ENCODE results near the gene POU2F3. TPM values are rescaled to one million over a fixed set of nuclear protein-coding genes. Genes with fewer than 3 reads are reported as not detected.

POU2F3 gene
- total and polyA plus RNA-seq, 2 of the 8 experiments (the other 6 are each of a cell fraction or from before 2014, with no cell fraction given), result 1.0 to 2.1 TPM

DNA sequence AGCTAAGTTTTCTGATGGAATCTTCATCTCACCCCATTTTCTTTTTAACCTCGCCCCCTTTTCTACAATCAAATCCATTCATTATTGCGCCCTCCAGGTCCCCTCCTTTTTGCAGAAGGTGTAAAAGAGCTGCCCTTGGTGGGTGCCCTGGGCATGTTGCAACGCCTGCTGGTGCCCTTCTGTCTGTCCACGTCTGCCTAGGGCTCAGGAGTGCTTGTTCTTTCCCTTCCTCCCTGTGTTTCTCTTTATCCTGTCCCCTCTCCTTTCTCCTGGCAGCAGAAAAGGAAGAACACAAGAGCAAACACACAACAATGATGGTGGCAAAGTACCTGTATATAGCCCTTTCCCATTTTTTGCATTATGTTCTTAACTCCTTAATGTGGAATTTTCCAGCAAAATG is 79.0 kb downstream of the POU2F3 start:
- Histone ChIP-seq H3K79me2 (ENCODE audit: control insufficient read depth in 1 of 2, insufficient read depth in 2 of 2, low read length in 2 of 2) (no peaks in the 10 kb centered on the region), H3K4ac (replicated peaks; ENCODE audit: insufficient read length, low read depth, low read length) (no peak overlapping the region), H3K4me3 (ENCODE audit: extremely low read depth in 1 of 4, insufficient read depth in 2 of 4, low read depth in 3 of 4, low read length in 4 of 4) (no peak overlapping the region), H2BK12ac (ENCODE audit: low read depth, low read length) (no peak overlapping the region), H3K23me2 (ENCODE audit: low read depth, low read length) (no peaks in the 10 kb centered on the region), H2BK15ac (ENCODE audit: low read length) (no peak overlapping the region), H3K23ac (ENCODE audit: insufficient read length) (no peak overlapping the region), H2AFZ (ENCODE audit: low read length) (no peak overlapping the region), H2AK5ac (ENCODE audit: low read depth, low read length) (no peak overlapping the region), H3K27ac (ENCODE audit: low read depth, low read length) (no peak overlapping the region), H2BK20ac (ENCODE audit: low read length) (no peak overlapping the region), H2BK120ac (replicated peaks; ENCODE audit: low read depth, low read length) (no peak overlapping the region), H3K4me1 (replicated peaks in 1 of 4; ENCODE audit: control insufficient read depth in 3 of 4, insufficient read depth in 4 of 4, low read length in 3 of 4) (peaks cover 0 to 7% (median 6%) of the 10 kb centered on the region in 4 experiments), H3K9ac (replicated peaks in 1 of 4; ENCODE audit: extremely low read depth in 1 of 4, low read depth in 3 of 4, low read length in 3 of 4) (no peak overlapping the region), H3K79me1 (ENCODE audit: low read depth, low read length) (no peaks in the 10 kb centered on the region), H4K20me1 (replicated peaks in 1 of 2; ENCODE audit: control insufficient read depth in 1 of 2, insufficient read depth in 2 of 2, low read length in 2 of 2) (no peaks in the 10 kb centered on the region), H3K27me3 (replicated peaks in 1 of 4; ENCODE audit: control insufficient read depth in 3 of 4, extremely low read depth in 1 of 4, insufficient read depth in 3 of 4, low read length in 3 of 4) (no peaks in the 10 kb centered on the region), H2BK5ac (ENCODE audit: low read depth, low read length) (no peak overlapping the region), H3K56ac (replicated peaks; ENCODE audit: insufficient read length, low read depth, low read length) (no peak overlapping the region), H3K9me3 (ENCODE audit: insufficient read depth in 2 of 2, low read depth in 1 of 2, low read length in 1 of 2) (no peaks in the 10 kb centered on the region), H3K36me3 (ENCODE audit: control insufficient read depth in 2 of 4, insufficient read depth in 4 of 4, low read length in 3 of 4) (no peaks in the 10 kb centered on the region), H4K8ac (ENCODE audit: extremely low read depth, insufficient read depth, low read length) (no peak overlapping the region), H3K14ac (ENCODE audit: insufficient read length) (no peak overlapping the region), H4K5ac (ENCODE audit: insufficient read length, low read depth, low read length) (no peak overlapping the region), H4K91ac (replicated peaks; ENCODE audit: insufficient read length, low read length) (no peak overlapping the region), H3K4me2 (ENCODE audit: insufficient read depth in 1 of 2, low read depth in 2 of 2, low read length in 2 of 2) (no peak overlapping the region), H3K18ac (ENCODE audit: extremely low read depth, low read length) (no peak overlapping the region)
- no peak for FAIRE-seq
- DNase-seq (ENCODE audit: low read depth in 1 of 2, low spot score in 2 of 2), result no peak
- POLR2A ChIA-PET (ENCODE audit: partially characterized antibody), result no interaction called here
- 84 to 100% methylated on average over 2 to 4 of the region's 4 CpGs for WGBS, 2 experiments (ENCODE audit: extremely low coverage in 1 of 2, insufficient coverage in 1 of 2, insufficient read length in 1 of 2, insufficient replicate concordance in 2 of 2, low coverage in 1 of 2, low lambda C conversion rate in 2 of 2, missing lambda C conversion rate in 1 of 2)
- TF ChIP-seq JUND (IDR thresholded peaks at IDR 0.05; ENCODE audit: low read length) (no peak), MAFK (IDR thresholded peaks at IDR 0.05; ENCODE audit: low read depth, low read length) (no peak), NANOG (IDR thresholded peaks at IDR 0.05; ENCODE audit: insufficient read depth, low read depth, low read length, poor library complexity, severe bottlenecking) (no peak), CBX5 (IDR thresholded peaks at IDR 0.05; ENCODE audit: low read depth, low read length) (no peak), CBX8 (IDR thresholded peaks at IDR 0.05; ENCODE audit: borderline replicate concordance, low read depth, low read length) (no peak), SIX5 (IDR thresholded peaks at IDR 0.05; ENCODE audit: low read depth, low read length) (no peak), TCF12 (IDR thresholded peaks at IDR 0.05; ENCODE audit: low read depth, low read length) (no peak), CHD1 (IDR thresholded peaks at IDR 0.05; ENCODE audit: low read depth, low read length) (no peak), EGR1 (IDR thresholded peaks at IDR 0.05; ENCODE audit: borderline replicate concordance, low read depth, low read length) (no peak), KDM1A (IDR thresholded peaks at IDR 0.05; ENCODE audit: borderline replicate concordance, low read length) (no peak), SAP30 (IDR thresholded peaks at IDR 0.05; ENCODE audit: insufficient read depth, insufficient replicate concordance, low read length) (no peak), CREB1 (IDR thresholded peaks at IDR 0.05) (no peak)
- CTCF ChIA-PET (ENCODE audit: partially characterized antibody), result interaction anchor here (0.6 to 10.4 kb wide), 4 partner anchors 10 to 537 kb away, joined by 3 to 89 read pairs (median 10); no protein-coding TSS in a partner anchor
